Endothelial cell of umbilical vein (primary cell): ENCODE measurements around the gene RTN4IP1. TPM values are rescaled to one million over a fixed set of nuclear protein-coding genes. Genes with fewer than 3 reads are reported as not detected.

Experiments used
- BruUV-seq: library from RNA; stranded (reverse); fragments of 400-500 nt; replicated peaks from 2 replicates; lab custom pipeline; 2021; lab: Mats Ljungman, UMichigan
- CTCF ChIA-PET: fragments of 300-600, 350-600 bp; sonication (Branson Sonifier 250); formaldehyde crosslinking; loops from one replicate; lab custom pipeline; 2021; ENCODE audit warnings: antibody characterized with exemption, inconsistent platforms; lab: Charles Lee
- POLR2A ChIA-PET: fragments of 300-600, 350-600 bp; sonication (Branson Sonifier 250); formaldehyde crosslinking; loops from one replicate; lab custom pipeline; 2021; ENCODE audit warnings: antibody characterized with exemption, inconsistent platforms; lab: Charles Lee
- DNase-seq: peaks from one replicate; pipeline ENCODE4 v3.0.0-alpha.2; 2011; ENCODE audit warnings: low read depth, low spot score
- FAIRE-seq: peaks from 2 replicates; lab custom pipeline; 2011; peaks lifted over from hg19 to GRCh38; lab: Jason Lieb, UNC
- H2AFZ ChIP-seq: 2 replicates; pipeline ENCODE4 v1.6.0; 2012; ENCODE audit warnings: low read depth, low read length, control low read depth, inconsistent platforms
- H3K27ac ChIP-seq: 2 replicates; pipeline ENCODE4 v1.5.1; 2011; ENCODE audit warnings: low read depth, mild to moderate bottlenecking, control low read depth, low read length, moderate library complexity; ENCODE audit not compliant: insufficient read depth
- H3K27me3 ChIP-seq, 2 experiments: 2 replicates each; pipeline versions ENCODE4 v1.6.0 to v1.6.1; 2011; ENCODE audit warnings: low read length in 2 of 2, mixed read lengths in 1 of 2; ENCODE audit not compliant: control insufficient read depth in 2 of 2, insufficient read depth in 2 of 2
- H3K36me3 ChIP-seq, 2 experiments: 2 replicates in 1 of 2; 3 replicates in 1 of 2; pipeline ENCODE4 v1.5.1; 2011; ENCODE audit warnings: low read length in 2 of 2, mild to moderate bottlenecking in 1 of 2, moderate library complexity in 1 of 2; ENCODE audit not compliant: control insufficient read depth in 2 of 2, insufficient read depth in 2 of 2; ENCODE audit errors: extremely low read depth in 1 of 2
- H3K4me1 ChIP-seq: 3 replicates; pipeline ENCODE4 v1.5.1; 2011; ENCODE audit warnings: mild to moderate bottlenecking, low read length; ENCODE audit not compliant: control insufficient read depth, insufficient read depth; ENCODE audit errors: extremely low read depth
- H3K4me2 ChIP-seq: 2 replicates; pipeline ENCODE4 v1.6.1; 2011; ENCODE audit warnings: low read length, control low read depth, mixed read lengths; ENCODE audit not compliant: insufficient read depth
- H3K4me3 ChIP-seq, 3 experiments: fragments of 200-600 bp in 1 of 3; sonication (generic), shearing (Covaris generic) in 1 of 3; replicated peaks in 1 of 3; 2 replicates each; pipeline ENCODE4 v1.5.1; 2011 to 2016; ENCODE audit warnings: control low read depth in 3 of 3, low read length in 3 of 3, mild to moderate bottlenecking in 2 of 3, inconsistent platforms in 1 of 3, low read depth in 1 of 3, moderate library complexity in 1 of 3; ENCODE audit not compliant: insufficient read depth in 1 of 3
- H3K79me2 ChIP-seq: 2 replicates; pipeline ENCODE4 v1.6.0; 2012; ENCODE audit warnings: low read length, inconsistent platforms; ENCODE audit not compliant: control insufficient read depth, insufficient read depth
- H3K9ac ChIP-seq: replicated peaks from 2 replicates; pipeline ENCODE3; 2011; ENCODE audit warnings: low read length, control low read depth; ENCODE audit not compliant: insufficient read depth; ENCODE audit errors: extremely low read depth
- H3K9me1 ChIP-seq: replicated peaks from 3 replicates; pipeline ENCODE4 v1.6.0; 2011; ENCODE audit warnings: mild to moderate bottlenecking, low read length; ENCODE audit not compliant: control insufficient read depth, insufficient read depth; ENCODE audit errors: extremely low read depth
- H3K9me3 ChIP-seq: replicated peaks from 2 replicates; pipeline ENCODE4 v1.5.1; 2012; ENCODE audit warnings: low read length, inconsistent platforms; ENCODE audit not compliant: control insufficient read depth, insufficient read depth
- H4K20me1 ChIP-seq: replicated peaks from 2 replicates; pipeline ENCODE3; 2011; ENCODE audit warnings: mild to moderate bottlenecking, low read length; ENCODE audit not compliant: control insufficient read depth, insufficient read depth; ENCODE audit errors: extremely low read depth
- EZH2 ChIP-seq: IDR thresholded peaks from 2 replicates; pipeline ENCODE4 v1.6.1; 2012; ENCODE audit warnings: borderline replicate concordance, low read depth, mild to moderate bottlenecking, moderate library complexity, low read length, inconsistent platforms; ENCODE audit not compliant: severe bottlenecking
- FOS ChIP-seq: IDR thresholded peaks from 2 replicates; pipeline ENCODE4 v1.6.1; 2011; ENCODE audit warnings: mild to moderate bottlenecking, low read length, moderate library complexity, borderline replicate concordance; ENCODE audit not compliant: insufficient read depth
- GATA2 ChIP-seq: IDR thresholded peaks from 2 replicates; pipeline ENCODE4 v1.7.0; 2011; ENCODE audit warnings: low read depth, mild to moderate bottlenecking, moderate library complexity, mixed read lengths, low read length; ENCODE audit not compliant: insufficient read length, insufficient read depth
- JUN ChIP-seq: IDR thresholded peaks from 2 replicates; pipeline ENCODE4 v1.6.1; 2011; ENCODE audit warnings: borderline replicate concordance, low read depth; ENCODE audit not compliant: insufficient read length, insufficient read depth
- MAX ChIP-seq: IDR thresholded peaks from 2 replicates; pipeline ENCODE4 v1.6.1; 2011; ENCODE audit not compliant: insufficient read depth, insufficient read length
- MYC ChIP-seq: IDR thresholded peaks from one replicate; pipeline ENCODE4 v1.6.1; 2011; ENCODE audit warnings: mild to moderate bottlenecking, low read depth, low read length
- POLR2A ChIP-seq: IDR thresholded peaks from 2 replicates; pipeline ENCODE4 v1.6.1; 2012; ENCODE audit warnings: low read depth, mild to moderate bottlenecking, control low read depth, low read length
- POLR2AphosphoS5 ChIP-seq: IDR thresholded peaks from 2 replicates; pipeline ENCODE4 v1.6.1; 2012; ENCODE audit warnings: low read depth, mild to moderate bottlenecking, control low read depth, low read length, moderate library complexity; ENCODE audit not compliant: insufficient read depth
- dilution Hi-C: fragments of 300-500 bp; cut with MboI; formaldehyde crosslinking; loops from one replicate; pipeline ENCODE4 v1.15.0; 2019; ENCODE audit warnings: low sequenced_read_pairs; ENCODE audit not compliant: extremely low pct_ligation_motif_present
- intact Hi-C: fragments of 100-400 bp; cut with micrococcal nuclease; formaldehyde crosslinking; loops from one replicate; pipeline ENCODE4 v1.10.0; 2022
- polyA plus RNA-seq, 4 experiments: library from polyadenylated mRNA; depleted of rRNA in 3 of 4; stranded (reverse) in 3 of 4; unstranded in 1 of 4; fragments of >200 nt; gene quantifications; 2 replicates each; pipeline versions ENCODE4 v1.2.1 to v1.2.3, GENCODE V29; 2011 to 2012; ENCODE audit warnings: missing spikeins in 1 of 4
- total RNA-seq: library from RNA; stranded (reverse); gene quantifications from 2 replicates; pipeline ENCODE4 v1.2.3, GENCODE V29; 2021
- TF ChIP-seq, protein P1 (sequence below), 2 donors: IDR thresholded peaks; 1 replicate in 1 of 2; 2 replicates in 1 of 2; pipeline ENCODE4 v1.5.1; 2011; ENCODE audit warnings: low read length in 2 of 2, mild to moderate bottlenecking in 2 of 2, moderate library complexity in 2 of 2, control low read depth in 1 of 2, inconsistent platforms in 1 of 2, low read depth in 1 of 2; ENCODE audit not compliant: insufficient read depth in 1 of 2; ENCODE audit errors: extremely low read depth in 1 of 2

Gene RTN4IP1
- total and polyA plus RNA-seq, 2 donors (not counting 3 experiments of a cell fraction or from before 2014, with no cell fraction given) = 3.9 to 5.4 TPM

DNA sequence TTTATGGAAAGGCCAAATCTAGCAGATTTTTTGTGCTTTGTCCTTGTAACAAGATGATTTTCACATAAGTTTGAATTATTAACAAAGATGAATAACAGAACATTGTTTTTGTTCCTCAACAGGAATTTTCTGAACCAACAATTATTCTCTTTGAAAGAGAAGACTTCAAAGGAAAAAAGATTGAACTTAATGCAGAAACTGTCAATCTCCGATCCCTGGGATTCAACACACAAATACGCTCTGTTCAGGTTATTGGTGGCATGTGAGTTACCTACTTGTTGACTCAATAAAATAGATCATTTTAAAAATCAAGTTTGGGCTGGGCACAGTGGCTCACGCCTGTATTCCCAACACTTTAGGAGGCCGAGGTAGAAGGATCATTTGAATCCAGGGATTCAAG is 70.9 kb downstream of the RTN4IP1 start:
- no peak overlapping the region for H3K4me3 ChIP-seq
- no peaks in the 10 kb centered on the region for H3K27me3 ChIP-seq
- peaks cover 0 to 1% of the 10 kb centered on the region in 2 experiments for H3K36me3 ChIP-seq
- no peaks in the 10 kb centered on the region for H3K4me1 ChIP-seq
- H3K27ac ChIP-seq = no peak overlapping the region
- POLR2A ChIA-PET = no interaction called here
- intact Hi-C loops = no loop called here
- H3K79me2 ChIP-seq = no peaks in the 10 kb centered on the region
- H3K9me3 ChIP-seq = no peaks in the 10 kb centered on the region
- CTCF ChIA-PET = interaction anchor here (1.0 to 23.4 kb wide), 6 partner anchors 12 to 421 kb away, joined by 3 to 397 read pairs (median 4); no protein-coding TSS in a partner anchor
- BruUV-seq = no TSS peak
- DNase-seq = no peak
- dilution Hi-C loops = loop anchor here (25.0 kb wide), 1 partner anchor 121 kb away; no protein-coding TSS in a partner anchor
- no peak overlapping the region for H3K4me2 ChIP-seq
- FAIRE-seq = no peak
- H2AFZ ChIP-seq = no peak overlapping the region
- no peaks in the 10 kb centered on the region for H4K20me1 ChIP-seq
- TF ChIP-seq GATA2 (no peak), MAX (no peak), MYC (no peak), POLR2A (no peak), POLR2AphosphoS5 (no peak), FOS (no peak), JUN (no peak), EZH2 (no peak)
- TF ChIP-seq, protein P1, sequence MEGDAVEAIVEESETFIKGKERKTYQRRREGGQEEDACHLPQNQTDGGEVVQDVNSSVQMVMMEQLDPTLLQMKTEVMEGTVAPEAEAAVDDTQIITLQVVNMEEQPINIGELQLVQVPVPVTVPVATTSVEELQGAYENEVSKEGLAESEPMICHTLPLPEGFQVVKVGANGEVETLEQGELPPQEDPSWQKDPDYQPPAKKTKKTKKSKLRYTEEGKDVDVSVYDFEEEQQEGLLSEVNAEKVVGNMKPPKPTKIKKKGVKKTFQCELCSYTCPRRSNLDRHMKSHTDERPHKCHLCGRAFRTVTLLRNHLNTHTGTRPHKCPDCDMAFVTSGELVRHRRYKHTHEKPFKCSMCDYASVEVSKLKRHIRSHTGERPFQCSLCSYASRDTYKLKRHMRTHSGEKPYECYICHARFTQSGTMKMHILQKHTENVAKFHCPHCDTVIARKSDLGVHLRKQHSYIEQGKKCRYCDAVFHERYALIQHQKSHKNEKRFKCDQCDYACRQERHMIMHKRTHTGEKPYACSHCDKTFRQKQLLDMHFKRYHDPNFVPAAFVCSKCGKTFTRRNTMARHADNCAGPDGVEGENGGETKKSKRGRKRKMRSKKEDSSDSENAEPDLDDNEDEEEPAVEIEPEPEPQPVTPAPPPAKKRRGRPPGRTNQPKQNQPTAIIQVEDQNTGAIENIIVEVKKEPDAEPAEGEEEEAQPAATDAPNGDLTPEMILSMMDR (IDR thresholded peaks at IDR 0.05; ENCODE audit: extremely low read depth in 1 of 2, insufficient read depth in 1 of 2, low read depth in 1 of 2, low read length in 2 of 2) = no peak
- no peak overlapping the region for H3K9ac ChIP-seq
- no peaks in the 10 kb centered on the region for H3K9me1 ChIP-seq
